Neuron (in vitro differentiated cells): ENCODE results near the gene FOXP1.

Experiments used
- H2AFZ ChIP-seq: one replicate; pipeline ENCODE4 v1.6.1; 2013; ENCODE audit warnings: low read depth, mild to moderate bottlenecking, inconsistent platforms, low read length, moderate library complexity
- H3K27me3 ChIP-seq: one replicate; pipeline ENCODE4 v1.6.1; 2013; ENCODE audit warnings: low read length; ENCODE audit not compliant: insufficient read depth
- H3K36me3 ChIP-seq: one replicate; pipeline ENCODE4 v1.6.1; 2013; ENCODE audit warnings: low read length; ENCODE audit not compliant: insufficient read depth
- H3K4me1 ChIP-seq: one replicate; pipeline ENCODE4 v1.6.1; 2013; ENCODE audit warnings: low read length; ENCODE audit not compliant: insufficient read depth
- H3K4me3 ChIP-seq: 2 replicates; pipeline ENCODE4 v1.5.1; 2013; ENCODE audit warnings: mild to moderate bottlenecking, low read length, moderate library complexity
- H3K9me3 ChIP-seq: one replicate; pipeline ENCODE4 v1.6.1; 2013; ENCODE audit warnings: low read length

Gene FOXP1

DNA sequence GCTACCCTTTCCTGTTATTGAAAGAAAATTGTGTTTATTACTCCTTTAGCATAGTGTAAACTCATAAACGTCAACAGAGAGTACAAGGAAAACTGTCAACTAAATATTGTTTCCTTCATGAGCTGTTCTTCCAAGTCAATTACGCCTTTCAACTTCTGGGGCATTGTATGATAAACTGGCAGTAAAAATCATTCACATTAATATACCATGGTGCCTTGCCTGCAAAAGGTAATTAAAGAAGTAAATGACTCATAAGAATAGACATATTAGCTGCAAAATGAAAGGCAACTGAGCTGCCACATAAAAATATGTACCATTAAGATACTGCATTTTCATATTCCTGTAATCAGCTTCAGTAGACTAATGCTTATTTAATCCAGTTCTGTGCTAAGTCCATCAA is 447.3 kb downstream of the FOXP1 start:
- H3K27me3 ChIP-seq: no peaks in the 10 kb centered on the region
- H3K4me3 ChIP-seq: no peak overlapping the region
- no peak overlapping the region for H2AFZ ChIP-seq
- H3K4me1 ChIP-seq: peaks cover 37% of the 10 kb centered on the region
- H3K36me3 ChIP-seq: no peaks in the 10 kb centered on the region
- H3K9me3 ChIP-seq: no peaks in the 10 kb centered on the region

DNA sequence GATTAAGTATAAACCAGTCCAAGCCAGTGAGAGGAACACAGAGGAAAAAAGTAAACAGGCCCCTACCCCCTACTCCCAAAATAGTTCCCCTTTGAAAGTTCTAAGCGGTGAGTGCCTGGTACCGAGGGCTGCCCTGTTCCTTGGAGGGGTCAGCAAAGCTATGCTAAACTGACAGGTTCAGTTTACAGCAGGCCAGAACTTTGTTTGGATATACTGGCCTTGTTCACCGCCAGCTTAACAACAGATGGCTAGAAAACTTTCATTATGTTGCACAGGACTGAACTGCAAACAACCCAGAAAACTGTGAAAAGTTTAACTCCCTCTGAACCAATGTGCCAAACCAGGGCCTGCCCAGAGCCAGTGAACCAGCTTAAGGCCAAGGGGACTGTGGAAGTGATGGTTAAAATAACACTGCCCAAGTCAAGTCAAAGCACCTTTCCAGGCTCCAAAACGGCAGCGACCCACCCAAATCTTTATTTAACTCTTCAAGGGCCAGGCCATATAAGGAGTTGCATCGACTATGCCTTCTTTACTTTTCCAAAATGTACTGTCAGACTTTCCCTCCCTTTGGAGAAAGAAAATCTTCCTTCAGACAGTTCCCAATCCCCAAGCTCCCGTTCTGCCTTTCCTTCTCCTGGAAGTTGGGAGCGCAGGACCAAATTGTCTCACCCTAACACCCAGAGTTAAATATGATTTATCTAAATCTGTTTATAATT is 448.0 kb downstream of the FOXP1 start:
- Histone ChIP-seq H3K4me1 (peaks cover 44% of the 10 kb centered on the region), H2AFZ (no peak overlapping the region), H3K4me3 (no peak overlapping the region), H3K27me3 (no peaks in the 10 kb centered on the region), H3K36me3 (no peaks in the 10 kb centered on the region), H3K9me3 (no peaks in the 10 kb centered on the region)

DNA sequence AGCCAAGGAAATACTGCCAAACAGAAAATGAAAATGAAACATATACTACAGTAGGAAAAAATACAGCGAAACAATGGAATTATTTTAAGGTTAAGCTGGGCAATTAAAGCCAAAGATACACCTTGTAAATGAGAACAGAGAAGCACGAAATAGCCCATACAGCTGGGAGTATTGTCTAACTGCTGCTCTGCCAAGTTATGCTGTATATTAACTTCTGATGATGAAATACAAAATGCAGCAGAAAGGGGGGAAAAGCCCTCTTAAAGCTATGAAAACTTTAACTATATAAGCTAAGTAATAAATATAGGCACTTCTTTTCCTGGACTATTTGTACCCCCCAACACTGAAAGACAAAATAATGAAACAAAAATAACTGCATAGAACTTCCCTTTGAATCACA is 449.0 kb downstream of the FOXP1 start:
- Histone ChIP-seq H3K36me3 (no peaks in the 10 kb centered on the region), H3K9me3 (no peaks in the 10 kb centered on the region), H2AFZ (no peak overlapping the region), H3K27me3 (no peaks in the 10 kb centered on the region), H3K4me1 (peaks cover 51% of the 10 kb centered on the region), H3K4me3 (no peak overlapping the region)

DNA sequence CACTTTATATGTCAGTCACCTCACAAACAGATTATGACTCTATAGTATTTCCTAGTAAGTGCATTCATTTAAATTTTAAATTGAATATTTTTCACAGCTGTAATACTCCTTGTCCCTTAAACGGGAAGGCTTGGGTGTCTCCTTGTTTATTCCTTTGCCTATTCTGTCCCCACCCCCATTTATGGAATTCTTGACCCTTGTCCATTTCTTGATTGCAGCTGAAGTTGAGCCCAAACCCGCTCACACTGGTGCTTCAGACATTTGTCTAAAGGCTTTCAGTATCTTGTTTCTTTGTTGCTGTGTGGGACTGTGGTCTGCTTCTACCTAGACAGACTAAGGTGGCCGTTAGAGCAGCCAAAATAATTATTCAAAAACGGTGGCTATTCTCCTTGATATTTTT is 449.7 kb downstream of the FOXP1 start:
- Histone ChIP-seq H3K9me3 (no peaks in the 10 kb centered on the region), H3K4me3 (no peak overlapping the region), H3K4me1 (peaks cover 56% of the 10 kb centered on the region), H2AFZ (no peak overlapping the region), H3K27me3 (no peaks in the 10 kb centered on the region), H3K36me3 (no peaks in the 10 kb centered on the region)

DNA sequence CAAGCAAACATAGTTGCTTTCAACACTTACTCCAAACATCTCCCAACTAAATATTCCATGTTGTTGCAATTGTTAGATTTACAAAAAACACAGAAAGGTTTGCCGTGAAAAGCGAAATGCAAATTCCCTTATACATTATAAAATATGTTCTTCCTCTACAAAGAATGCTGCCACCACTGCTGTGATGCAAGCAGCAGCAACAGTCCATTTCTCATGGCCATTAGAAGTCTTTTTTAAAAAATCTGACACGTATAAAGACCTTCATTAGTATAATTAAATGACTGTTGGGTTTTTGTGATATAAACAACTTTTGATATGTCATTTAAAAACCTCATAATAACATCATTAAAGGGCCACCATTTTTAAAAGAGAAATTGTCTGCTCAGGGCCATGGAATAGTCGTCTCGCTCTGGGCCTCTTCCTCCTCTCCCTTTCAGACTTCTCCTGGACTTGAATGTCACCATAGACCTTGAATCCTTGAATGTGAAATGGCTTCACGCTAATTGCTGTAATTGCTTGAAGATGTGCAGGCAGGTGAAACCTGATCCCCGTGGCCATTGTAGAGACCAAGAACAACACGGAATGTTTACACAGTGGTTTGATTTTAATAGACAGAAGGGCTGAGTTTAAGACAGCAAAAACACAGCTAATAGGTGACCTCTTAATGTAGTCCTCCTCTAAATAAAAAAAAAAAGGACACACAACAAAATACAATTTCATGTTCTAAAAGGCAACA is 450.4 kb downstream of the FOXP1 start:
- Histone ChIP-seq H3K9me3 (no peaks in the 10 kb centered on the region), H3K36me3 (no peaks in the 10 kb centered on the region), H3K27me3 (no peaks in the 10 kb centered on the region), H3K4me1 (peaks cover 62% of the 10 kb centered on the region), H3K4me3 (no peak overlapping the region), H2AFZ (no peak overlapping the region)

DNA sequence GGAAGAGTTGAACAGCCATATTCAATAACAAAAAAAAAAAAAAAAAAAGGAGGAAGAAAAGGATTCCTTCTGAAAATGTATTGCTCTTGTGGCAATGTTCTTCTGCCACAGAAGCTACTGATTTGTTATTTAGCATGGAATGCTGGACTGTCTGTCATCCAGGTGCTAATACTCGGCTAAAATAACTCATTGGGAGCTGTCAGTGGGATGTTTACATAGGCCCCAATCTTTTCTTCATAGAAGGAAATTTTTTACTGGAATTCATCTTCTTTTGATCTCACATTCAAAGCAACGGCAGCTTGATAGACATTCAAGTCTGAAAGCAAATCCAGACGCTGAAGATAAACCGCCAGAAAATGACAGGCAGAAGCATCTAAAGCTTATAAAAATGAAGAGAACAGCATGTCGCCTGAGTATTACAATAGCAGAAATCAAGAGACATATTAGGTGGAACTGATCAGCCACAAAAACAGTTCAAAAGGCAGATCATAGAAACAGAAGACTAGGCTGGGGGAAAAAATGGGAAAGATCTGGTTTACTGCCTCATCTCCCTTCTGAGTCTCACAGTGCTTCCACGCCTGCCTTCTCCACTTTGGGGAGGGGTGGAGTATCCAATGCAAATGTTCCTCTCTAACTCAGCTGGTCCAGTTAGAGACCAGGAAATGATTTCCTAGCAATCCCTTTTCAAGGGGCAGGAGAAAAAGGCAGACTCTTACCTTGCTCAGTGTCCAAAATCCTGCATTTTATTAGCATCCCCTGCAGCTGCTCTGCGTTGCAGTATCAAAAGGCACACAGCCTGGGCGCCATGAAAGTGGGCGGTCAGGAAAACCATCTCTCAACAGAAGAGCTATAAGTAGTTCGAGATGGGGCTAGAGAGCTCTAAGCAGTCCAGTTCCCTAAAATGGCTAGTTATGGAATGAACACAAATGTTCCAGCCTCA is 451.9 kb downstream of the FOXP1 start:
- Histone ChIP-seq H3K36me3 (no peaks in the 10 kb centered on the region), H3K4me3 (peak overlapping the region; percentile 68), H2AFZ (peak overlapping the region; percentile 6), H3K9me3 (no peaks in the 10 kb centered on the region), H3K27me3 (no peaks in the 10 kb centered on the region), H3K4me1 (peaks cover 73% of the 10 kb centered on the region)

DNA sequence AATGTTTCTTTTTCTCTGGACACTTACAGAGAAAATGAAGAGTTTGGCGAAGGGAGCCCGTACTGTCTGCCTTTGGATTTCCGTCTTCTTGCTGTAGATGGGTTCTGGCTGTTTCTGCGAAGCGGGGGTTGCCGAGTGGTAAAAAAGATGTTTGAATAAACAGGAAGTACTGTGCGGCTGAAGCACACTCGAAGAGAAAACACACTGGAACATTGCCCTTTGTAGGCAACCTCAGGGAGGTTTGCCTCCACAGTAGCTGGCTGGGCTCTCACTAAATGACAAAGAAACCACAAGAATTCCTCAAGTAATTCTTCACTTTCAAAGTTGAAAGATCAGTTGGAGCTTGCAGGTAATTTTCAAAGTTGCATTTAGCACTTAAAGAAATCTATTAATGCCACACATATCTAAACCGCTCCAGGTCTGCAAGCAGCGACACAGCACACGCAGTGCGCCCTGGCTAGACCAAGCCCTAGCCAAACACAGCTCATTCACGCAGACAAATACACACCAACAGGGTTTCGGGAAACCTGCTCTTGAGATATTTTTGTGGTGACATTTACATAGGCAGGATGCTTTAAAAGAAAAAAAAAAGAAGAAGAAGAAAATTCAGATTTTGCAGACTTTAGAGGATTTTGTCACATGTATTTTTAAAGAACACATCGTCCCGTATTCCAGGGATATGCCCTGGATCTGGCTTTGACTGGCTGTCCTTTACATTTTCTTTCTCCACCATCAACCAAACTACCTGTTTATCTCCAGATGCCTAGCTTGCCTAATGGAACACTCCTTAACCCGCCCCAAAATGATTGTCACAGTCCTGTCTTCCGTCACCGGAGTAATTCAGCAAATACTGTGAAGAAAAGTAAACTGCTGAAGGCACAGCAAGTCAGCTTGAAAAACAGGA is 452.8 kb downstream of the FOXP1 start:
- Histone ChIP-seq H3K36me3 (no peaks in the 10 kb centered on the region), H3K27me3 (no peaks in the 10 kb centered on the region), H2AFZ (peak overlapping the region; percentile 93), H3K4me1 (peaks cover 73% of the 10 kb centered on the region), H3K9me3 (no peaks in the 10 kb centered on the region), H3K4me3 (peak overlapping the region; percentile 68)

DNA sequence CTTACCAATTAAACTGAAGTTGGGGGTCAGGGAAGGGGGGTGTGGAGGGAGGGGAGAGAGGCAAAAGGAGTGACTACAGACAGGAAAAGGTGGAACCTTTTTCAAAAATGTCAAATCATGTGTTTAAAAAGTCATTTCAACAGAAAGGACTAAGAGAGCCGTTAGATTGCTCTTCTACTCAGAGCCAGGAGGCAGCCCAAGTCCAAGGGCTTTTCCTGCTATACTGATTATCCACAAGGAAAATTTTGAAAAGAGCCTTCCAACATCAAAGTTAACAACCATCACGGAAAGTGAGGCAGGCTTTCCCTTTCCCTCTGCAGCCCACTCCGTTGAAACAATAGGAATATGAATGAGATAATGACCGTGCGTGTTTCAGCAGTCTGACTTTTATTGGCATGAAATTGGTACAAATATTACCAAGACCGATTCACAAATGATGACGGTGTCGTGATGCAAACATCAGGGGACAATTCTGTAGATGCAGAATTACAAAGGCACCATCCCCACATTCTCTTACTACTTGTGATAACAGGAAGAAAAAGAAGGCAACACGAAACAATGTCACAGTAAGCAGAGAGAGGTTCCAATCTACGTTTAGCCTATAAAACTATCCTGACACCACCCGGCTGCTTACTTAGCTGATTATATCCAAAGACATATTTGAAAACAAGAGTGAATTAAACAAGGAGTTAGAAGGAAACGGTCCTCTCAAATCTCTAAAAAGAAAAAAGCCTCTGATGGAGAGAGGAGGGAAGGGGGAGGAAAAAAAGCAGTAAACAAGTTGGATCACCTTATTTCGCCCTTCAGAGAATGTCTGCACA is 453.7 kb downstream of the FOXP1 start:
- H3K4me3 ChIP-seq: peak overlapping the region; percentile 68
- H3K36me3 ChIP-seq: no peaks in the 10 kb centered on the region
- peaks cover 67% of the 10 kb centered on the region for H3K4me1 ChIP-seq
- no peaks in the 10 kb centered on the region for H3K9me3 ChIP-seq
- no peaks in the 10 kb centered on the region for H3K27me3 ChIP-seq
- peak overlapping the region; percentile 93 for H2AFZ ChIP-seq

DNA sequence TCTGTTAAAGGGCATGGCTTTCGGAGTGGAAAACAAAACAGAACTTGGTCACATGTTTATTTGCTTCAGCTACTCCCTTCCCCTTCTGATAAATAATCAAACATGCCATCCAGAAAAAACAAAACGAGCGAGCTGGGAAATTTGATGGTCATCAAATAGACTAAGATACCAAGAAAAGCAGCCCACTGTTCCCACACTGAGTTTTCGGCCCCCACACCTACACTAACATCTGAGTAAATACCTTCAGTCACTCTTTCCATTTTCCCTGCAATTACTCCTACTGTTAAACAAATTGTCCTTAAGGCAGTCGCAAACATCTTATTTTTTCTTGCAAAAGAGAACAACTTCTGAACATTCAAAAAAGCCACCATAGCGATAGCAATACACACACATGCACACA is 454.6 kb downstream of the FOXP1 start:
- Histone ChIP-seq H3K9me3 (no peaks in the 10 kb centered on the region), H3K36me3 (no peaks in the 10 kb centered on the region), H3K4me1 (peaks cover 64% of the 10 kb centered on the region), H2AFZ (no peak overlapping the region), H3K27me3 (no peaks in the 10 kb centered on the region), H3K4me3 (peak overlapping the region; percentile 68)

DNA sequence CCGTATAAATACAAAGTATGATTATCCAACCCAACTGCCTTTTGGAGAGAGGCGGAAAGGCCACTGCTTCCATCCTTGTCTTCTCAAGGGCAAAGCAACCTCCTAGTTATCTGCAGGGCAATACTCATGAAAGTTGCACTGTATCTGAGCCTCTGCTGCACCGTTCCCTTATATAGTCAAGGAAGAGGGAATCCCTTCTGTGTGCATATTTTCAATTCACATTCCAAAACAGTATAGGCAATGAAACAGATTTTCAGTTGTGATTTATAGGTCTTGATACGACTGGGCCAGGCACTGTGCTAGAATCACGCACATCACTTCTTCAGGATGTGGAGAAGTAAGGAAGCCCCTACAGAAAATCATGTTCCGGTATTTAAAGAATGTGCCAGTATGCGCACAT is 455.7 kb downstream of the FOXP1 start:
- Histone ChIP-seq H3K36me3 (no peaks in the 10 kb centered on the region), H2AFZ (no peak overlapping the region), H3K4me3 (no peak overlapping the region), H3K27me3 (no peaks in the 10 kb centered on the region), H3K9me3 (no peaks in the 10 kb centered on the region), H3K4me1 (peaks cover 55% of the 10 kb centered on the region)

DNA sequence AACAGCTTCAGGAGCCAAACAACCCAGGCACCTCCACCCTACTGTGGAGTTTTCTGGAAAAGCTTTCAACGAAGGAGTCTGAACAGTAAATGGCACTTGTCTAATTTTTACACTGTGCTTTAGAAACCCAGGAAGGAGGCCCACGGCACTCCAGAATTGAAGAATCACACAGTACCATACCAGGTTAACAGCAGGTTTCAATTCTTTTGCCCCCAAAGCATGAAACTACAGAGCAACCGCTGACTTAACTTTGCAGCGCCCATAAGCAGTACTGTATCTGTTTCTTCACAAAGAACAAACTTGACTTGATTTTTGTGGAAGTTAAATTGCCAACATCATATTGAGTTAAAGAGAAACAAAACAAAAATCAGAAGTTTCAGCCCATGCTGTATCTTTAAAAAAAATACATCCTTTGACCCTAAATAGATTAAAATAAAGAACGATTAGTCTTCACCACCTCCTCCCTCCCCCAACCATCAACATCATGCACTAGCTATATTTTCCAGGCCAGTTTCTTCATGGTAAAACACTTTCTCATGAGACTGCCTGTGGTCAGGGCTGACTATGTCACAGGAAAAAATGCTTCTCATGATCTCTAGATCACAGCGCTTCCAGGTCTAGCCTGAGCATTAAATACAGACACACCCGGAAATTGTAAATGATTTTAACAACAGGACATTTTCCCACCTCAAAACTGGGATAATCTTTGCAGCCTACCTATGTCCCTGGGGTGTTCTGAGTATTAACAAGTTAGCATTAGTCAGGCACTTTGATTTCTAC is 456.3 kb downstream of the FOXP1 start:
- H3K4me1 ChIP-seq: peaks cover 49% of the 10 kb centered on the region
- H3K27me3 ChIP-seq: no peaks in the 10 kb centered on the region
- no peak overlapping the region for H3K4me3 ChIP-seq
- no peak overlapping the region for H2AFZ ChIP-seq
- H3K36me3 ChIP-seq: no peaks in the 10 kb centered on the region
- H3K9me3 ChIP-seq: no peaks in the 10 kb centered on the region
